GM21737 (cell line): Measurements from ENCODE around the gene COASY.
"Not testable (repeated sequence)": the region's sequence is repeated elsewhere in the genome, so short reads cannot be mapped to it uniquely, and the experiment has no call there.

Source experiments
- ATAC-seq: cut with Tn5 transposase; IDR thresholded peaks from one replicate; pipeline ENCODE4 v1.9.1; 2021; ENCODE audit warnings: mild to moderate bottlenecking, moderate library complexity; ENCODE audit not compliant: unreplicated experiment

COASY gene

GRCh38 chr17:42552736-42553135 lies 9.2 kb upstream of the COASY start, which contains the start of gene HSD17B1:
Gene HSD17B1, plus strand, starts transcription at chr17:42552923. Its CDS starts 11 bp downstream, at chr17:42552934.
- ATAC-seq: not testable (repeated sequence)

GRCh38 chr17:42553161-42553818 lies 8.7 kb upstream of the COASY start:
- ATAC-seq: no peak

- no peak for ATAC-seq
Observed at GRCh38 chr17:42553866-42554249, 8.1 kb upstream of the COASY start.

- ATAC-seq: peak; percentile 77
Observed at GRCh38 chr17:42554250-42555121, 7.5 kb upstream of the COASY start.

- no peak for ATAC-seq
Observed at GRCh38 chr17:42555122-42555622, 6.8 kb upstream of the COASY start.

- not testable (repeated sequence) for ATAC-seq
Observed at GRCh38 chr17:42555961-42556617, 5.9 kb upstream of the COASY start.

GRCh38 chr17:42559075-42559474 lies 2.9 kb upstream of the COASY start:
- ATAC-seq: no peak

- ATAC-seq: no peak
Observed at GRCh38 chr17:42560246-42560645, 1.7 kb upstream of the COASY start.

GRCh38 chr17:42562388-42563142 lies 617 bp downstream of the COASY start:
- ATAC-seq: no peak

GRCh38 chr17:42563143-42563509 lies 1.2 kb downstream of the COASY start:
- ATAC-seq: no peak

- ATAC-seq: no peak
Observed at GRCh38 chr17:42563543-42563942, 1.6 kb downstream of the COASY start.

GRCh38 chr17:42563950-42564349 lies 2.0 kb downstream of the COASY start:
- no peak for ATAC-seq

- ATAC-seq: no peak
Observed at GRCh38 chr17:42564815-42565522, 3.0 kb downstream of the COASY start.

GRCh38 chr17:42565523-42566214 lies 3.7 kb downstream of the COASY start:
- no peak for ATAC-seq

GRCh38 chr17:42566215-42566882 lies 4.4 kb downstream of the COASY start:
- no peak for ATAC-seq

- ATAC-seq: peak; percentile 33
Observed at GRCh38 chr17:42566883-42567573, 5.1 kb downstream of the COASY start, which contains the start of gene MLX. Gene MLX, plus strand, starts transcription at chr17:42567100. Its CDS starts 25 bp downstream, at chr17:42567125.

GRCh38 chr17:42568341-42569111 lies 6.6 kb downstream of the COASY start:
- no peak for ATAC-seq
